K562 (cell line): Measurements from ENCODE around the gene DCST1. TPM values are rescaled to one million over a fixed set of nuclear protein-coding genes. Genes with fewer than 3 reads are reported as not detected.
A peak's percentile ranks its signal among the peaks of the same experiment; 100 is the strongest.

Source experiments
- BCL6 ChIP-seq: fragments of 250-450 bp; sonication (Bioruptor Pico); IDR thresholded peaks from 2 replicates; pipeline ENCODE4 v1.4.0; 2020
- CAMTA2 ChIP-seq: fragments of 250-450 bp; sonication (Bioruptor Pico); conservative IDR thresholded peaks from 2 replicates; pipeline ENCODE4 v1.5.1; 2022
- CCNT2 ChIP-seq: IDR thresholded peaks from 2 replicates; pipeline ENCODE4 v1.6.1; 2011; ENCODE audit warnings: borderline replicate concordance, low read depth, mild to moderate bottlenecking, moderate library complexity, mixed read lengths, low read length; ENCODE audit not compliant: insufficient read length; ENCODE audit errors: extremely low read depth
- CREB3 ChIP-seq: fragments of 450-650 bp; conservative IDR thresholded peaks from 2 replicates; pipeline ENCODE4 v1.6.1; 2016; ENCODE audit warnings: missing genetic modification characterization, low read depth, mild to moderate bottlenecking, missing compliant biosample characterization, moderate library complexity
- GTF2A2 ChIP-seq: IDR thresholded peaks from 2 replicates; pipeline ENCODE4 v1.6.1; 2016; ENCODE audit warnings: mild to moderate bottlenecking, missing genetic modification characterization, missing compliant biosample characterization
- HCFC1 ChIP-seq: IDR thresholded peaks from 2 replicates; pipeline ENCODE4 v1.6.1; 2012; ENCODE audit warnings: low read depth, low read length, improper control_type of control experiment
- MEIS2 ChIP-seq: fragments of 450-650 bp; IDR thresholded peaks from 2 replicates; pipeline ENCODE4 v1.6.1; 2014; ENCODE audit warnings: mild to moderate bottlenecking; ENCODE audit not compliant: partially characterized antibody
- NCOA1 ChIP-seq: fragments of 450-650 bp; IDR thresholded peaks from 2 replicates; pipeline ENCODE4 v1.6.1; 2016; ENCODE audit warnings: low read depth
- PCBP2 ChIP-seq: fragments of 200-400 bp; formaldehyde crosslinking; IDR thresholded peaks from 2 replicates; pipeline ENCODE4 v1.6.1; 2018; ENCODE audit warnings: low read length, low read depth, mild to moderate bottlenecking, moderate library complexity; ENCODE audit not compliant: poor library complexity, severe bottlenecking
- RNF2 ChIP-seq: sonication (generic); IDR thresholded peaks from 2 replicates; pipeline ENCODE4 v1.6.1; 2016
- RNF219 ChIP-seq: fragments of 250-450 bp; sonication (Bioruptor Pico); IDR thresholded peaks from 2 replicates; pipeline ENCODE4 v1.5.0; 2022; ENCODE audit warnings: mild to moderate bottlenecking
- TAF1 ChIP-seq: IDR thresholded peaks from 2 replicates; pipeline ENCODE4 v1.6.1; 2011; ENCODE audit warnings: mild to moderate bottlenecking, low read length, moderate library complexity; ENCODE audit not compliant: insufficient read depth, control insufficient read depth, severe bottlenecking; ENCODE audit errors: extremely low read depth
- ZNF124 ChIP-seq: sonication (generic); formaldehyde crosslinking; IDR thresholded peaks from 2 replicates; pipeline ENCODE4 v1.8.1; 2022; ENCODE audit warnings: missing genetic modification reagents
- ZNF224 ChIP-seq: sonication (generic); formaldehyde crosslinking; IDR thresholded peaks from 2 replicates; pipeline ENCODE4 v1.8.0; 2022; ENCODE audit warnings: mild to moderate bottlenecking, missing genetic modification reagents
- ZNF445 ChIP-seq: fragments of 250-450 bp; sonication (Bioruptor Pico); IDR thresholded peaks from 2 replicates; pipeline ENCODE4 v1.4.0; 2020; ENCODE audit warnings: low read depth, mild to moderate bottlenecking, moderate library complexity
- ZNF699 ChIP-seq: fragments of 250-450 bp; sonication (Bioruptor Pico); IDR thresholded peaks from 2 replicates; pipeline ENCODE4 v1.8.0; 2021; ENCODE audit warnings: mild to moderate bottlenecking, moderate library complexity; ENCODE audit not compliant: insufficient replicate concordance
- polyA plus RNA-seq, 8 experiments: library from polyadenylated mRNA; depleted of rRNA in 4 of 8; stranded (reverse) in 5 of 8; unstranded in 3 of 8; fragments of >200 nt; fragmentation: Nextera tagmentation in 2 of 8; fragmentation: Illumina TruSeq in 1 of 8; extraction: Ambion mirVana in 2 of 8; extraction: Trizol in 1 of 8; gene quantifications; 2 replicates each; pipeline versions ENCODE4 v1.2.1 to v1.2.3, GENCODE V29; 2011 to 2014; ENCODE audit warnings: inconsistent platforms in 1 of 8, missing spikeins in 1 of 8
- total RNA-seq, 7 experiments: library from RNA; depleted of rRNA in 6 of 7; stranded (reverse); fragments of >200 nt in 6 of 7; fragmentation: Illumina TruSeq in 2 of 7; extraction: Trizol in 2 of 7; gene quantifications; 2 replicates each; pipeline versions ENCODE4 v1.2.1 to v1.2.3, GENCODE V29; 2011 to 2021; ENCODE audit warnings: low replicate concordance in 1 of 7
- TF ChIP-seq, protein P1 (sequence below): fragments of 450-650 bp; IDR thresholded peaks from 2 replicates; pipeline ENCODE4 v1.6.1; 2018; ENCODE audit not compliant: partially characterized antibody
- TF ChIP-seq, protein P2 (sequence below): fragments of 250-450 bp; sonication (Bioruptor Pico); IDR thresholded peaks from 2 replicates; pipeline ENCODE4 v1.5.0; 2021
- TF ChIP-seq, protein P3 (sequence below): sonication (generic); formaldehyde crosslinking; IDR thresholded peaks from 2 replicates; pipeline ENCODE4 v1.9.0; 2022; ENCODE audit warnings: mild to moderate bottlenecking, missing genetic modification reagents

Gene DCST1
- total and polyA plus RNA-seq, 9 of the 15 experiments (the other 6 are each of a cell fraction or from before 2014, with no cell fraction given), result not detected

GRCh38 chr1:155000726-155001424 is 32.7 kb upstream of the DCST1 start (continued):
- TF ChIP-seq, protein P1, sequence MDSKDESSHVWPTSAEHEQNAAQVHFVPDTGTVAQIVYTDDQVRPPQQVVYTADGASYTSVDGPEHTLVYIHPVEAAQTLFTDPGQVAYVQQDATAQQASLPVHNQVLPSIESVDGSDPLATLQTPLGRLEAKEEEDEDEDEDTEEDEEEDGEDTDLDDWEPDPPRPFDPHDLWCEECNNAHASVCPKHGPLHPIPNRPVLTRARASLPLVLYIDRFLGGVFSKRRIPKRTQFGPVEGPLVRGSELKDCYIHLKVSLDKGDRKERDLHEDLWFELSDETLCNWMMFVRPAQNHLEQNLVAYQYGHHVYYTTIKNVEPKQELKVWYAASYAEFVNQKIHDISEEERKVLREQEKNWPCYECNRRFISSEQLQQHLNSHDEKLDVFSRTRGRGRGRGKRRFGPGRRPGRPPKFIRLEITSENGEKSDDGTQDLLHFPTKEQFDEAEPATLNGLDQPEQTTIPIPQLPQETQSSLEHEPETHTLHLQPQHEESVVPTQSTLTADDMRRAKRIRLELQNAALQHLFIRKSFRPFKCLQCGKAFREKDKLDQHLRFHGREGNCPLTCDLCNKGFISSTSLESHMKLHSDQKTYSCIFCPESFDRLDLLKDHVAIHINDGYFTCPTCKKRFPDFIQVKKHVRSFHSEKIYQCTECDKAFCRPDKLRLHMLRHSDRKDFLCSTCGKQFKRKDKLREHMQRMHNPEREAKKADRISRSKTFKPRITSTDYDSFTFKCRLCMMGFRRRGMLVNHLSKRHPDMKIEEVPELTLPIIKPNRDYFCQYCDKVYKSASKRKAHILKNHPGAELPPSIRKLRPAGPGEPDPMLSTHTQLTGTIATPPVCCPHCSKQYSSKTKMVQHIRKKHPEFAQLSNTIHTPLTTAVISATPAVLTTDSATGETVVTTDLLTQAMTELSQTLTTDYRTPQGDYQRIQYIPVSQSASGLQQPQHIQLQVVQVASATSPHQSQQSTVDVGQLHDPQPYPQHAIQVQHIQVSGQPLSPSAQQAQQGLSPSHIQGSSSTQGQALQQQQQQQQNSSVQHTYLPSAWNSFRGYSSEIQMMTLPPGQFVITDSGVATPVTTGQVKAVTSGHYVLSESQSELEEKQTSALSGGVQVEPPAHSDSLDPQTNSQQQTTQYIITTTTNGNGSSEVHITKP, result peak; percentile 91
- TF ChIP-seq RNF219 (CRISPR knock-in tag) (no peak), ZNF699 (CRISPR knock-in tag) (no peak), CAMTA2 (CRISPR knock-in tag) (no peak), PCBP2 (no peak), MEIS2 (peak; percentile 4), GTF2A2 (peak; percentile 58; the same call in 1 of the 2 replicates), NCOA1 (peak; percentile 87), CREB3 (tag) (no peak), BCL6 (CRISPR knock-in tag) (no peak), ZNF224 (CRISPR knock-in tag) (0 out of 2 replicates have a peak, but pooled peaks have one; percentile 21), CCNT2 (peak; percentile 78), ZNF445 (CRISPR knock-in tag) (no peak), HCFC1 (no peak; the same call in none of the 2 replicates), RNF2 (peak; percentile 95), ZNF124 (CRISPR knock-in tag) (no peak), TAF1 (peak; percentile 89)
- TF ChIP-seq, protein P2, sequence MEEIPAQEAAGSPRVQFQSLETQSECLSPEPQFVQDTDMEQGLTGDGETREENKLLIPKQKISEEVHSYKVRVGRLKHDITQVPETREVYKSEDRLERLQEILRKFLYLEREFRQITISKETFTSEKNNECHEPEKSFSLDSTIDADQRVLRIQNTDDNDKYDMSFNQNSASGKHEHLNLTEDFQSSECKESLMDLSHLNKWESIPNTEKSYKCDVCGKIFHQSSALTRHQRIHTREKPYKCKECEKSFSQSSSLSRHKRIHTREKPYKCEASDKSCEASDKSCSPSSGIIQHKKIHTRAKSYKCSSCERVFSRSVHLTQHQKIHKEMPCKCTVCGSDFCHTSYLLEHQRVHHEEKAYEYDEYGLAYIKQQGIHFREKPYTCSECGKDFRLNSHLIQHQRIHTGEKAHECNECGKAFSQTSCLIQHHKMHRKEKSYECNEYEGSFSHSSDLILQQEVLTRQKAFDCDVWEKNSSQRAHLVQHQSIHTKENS (CRISPR knock-in tag), result no peak
- TF ChIP-seq, protein P3, sequence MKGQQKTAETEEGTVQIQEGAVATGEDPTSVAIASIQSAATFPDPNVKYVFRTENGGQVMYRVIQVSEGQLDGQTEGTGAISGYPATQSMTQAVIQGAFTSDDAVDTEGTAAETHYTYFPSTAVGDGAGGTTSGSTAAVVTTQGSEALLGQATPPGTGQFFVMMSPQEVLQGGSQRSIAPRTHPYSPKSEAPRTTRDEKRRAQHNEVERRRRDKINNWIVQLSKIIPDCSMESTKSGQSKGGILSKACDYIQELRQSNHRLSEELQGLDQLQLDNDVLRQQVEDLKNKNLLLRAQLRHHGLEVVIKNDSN (CRISPR knock-in tag), result 0 out of 2 replicates have a peak, but pooled peaks have one; percentile 40
